ENCODE results near the gene CLIP3. TPM values are rescaled to one million over a fixed set of nuclear protein-coding genes. Genes with fewer than 3 reads are reported as not detected.

CLIP3 gene
- total RNA-seq, 2 experiments from 2014 or later, result 0.47 to 0.85 TPM

GRCh38 chr19:35987571-35987896 lies 45.1 kb downstream of the CLIP3 start:
- intact Hi-C loops (cut with DNase I, micrococcal nuclease), result no loop called here
- Mint-ChIP-seq H3K4me1 (ENCODE audit: low read depth) (peaks cover 8% of the 10 kb centered on the region), H3K27ac (no peak overlapping the region), H3K27me3 (peaks cover 51% of the 10 kb centered on the region), H3K4me3 (peak overlapping the region; percentile 42), H3K9me3 (no peaks in the 10 kb centered on the region), H3K36me3 (ENCODE audit: low read depth) (no peaks in the 10 kb centered on the region)
- peaks cover 23 to 30% of the 10 kb centered on the region in 2 experiments for H3K27me3 ChIP-seq (ENCODE audit: control insufficient read depth in 1 of 2, insufficient read depth in 2 of 2, low read length in 2 of 2)
- peak overlapping the region; percentile 34 for H3K4me3 ChIP-seq (ENCODE audit: low read length)
- POLR2A ChIA-PET, result no interaction called here
- H3K36me3 ChIP-seq (ENCODE audit: insufficient read depth, low read length), result no peaks in the 10 kb centered on the region
- H3K9me3 ChIP-seq (ENCODE audit: control insufficient read depth in 1 of 2, insufficient read depth in 1 of 2, low read length in 2 of 2), result peaks cover 0 to 18% of the 10 kb centered on the region in 2 experiments
- TF ChIP-seq, protein P1, sequence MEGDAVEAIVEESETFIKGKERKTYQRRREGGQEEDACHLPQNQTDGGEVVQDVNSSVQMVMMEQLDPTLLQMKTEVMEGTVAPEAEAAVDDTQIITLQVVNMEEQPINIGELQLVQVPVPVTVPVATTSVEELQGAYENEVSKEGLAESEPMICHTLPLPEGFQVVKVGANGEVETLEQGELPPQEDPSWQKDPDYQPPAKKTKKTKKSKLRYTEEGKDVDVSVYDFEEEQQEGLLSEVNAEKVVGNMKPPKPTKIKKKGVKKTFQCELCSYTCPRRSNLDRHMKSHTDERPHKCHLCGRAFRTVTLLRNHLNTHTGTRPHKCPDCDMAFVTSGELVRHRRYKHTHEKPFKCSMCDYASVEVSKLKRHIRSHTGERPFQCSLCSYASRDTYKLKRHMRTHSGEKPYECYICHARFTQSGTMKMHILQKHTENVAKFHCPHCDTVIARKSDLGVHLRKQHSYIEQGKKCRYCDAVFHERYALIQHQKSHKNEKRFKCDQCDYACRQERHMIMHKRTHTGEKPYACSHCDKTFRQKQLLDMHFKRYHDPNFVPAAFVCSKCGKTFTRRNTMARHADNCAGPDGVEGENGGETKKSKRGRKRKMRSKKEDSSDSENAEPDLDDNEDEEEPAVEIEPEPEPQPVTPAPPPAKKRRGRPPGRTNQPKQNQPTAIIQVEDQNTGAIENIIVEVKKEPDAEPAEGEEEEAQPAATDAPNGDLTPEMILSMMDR (IDR thresholded peaks at IDR 0.05), result no peak
- CTCF ChIA-PET, result interaction anchor here (0.7 kb wide), 1 partner anchor 29 kb away, joined by 3 read pairs; no protein-coding TSS in a partner anchor
- no peak for DNase-seq
- ATAC-seq (ENCODE audit: poor library complexity), result no peak
- H3K4me1 ChIP-seq (ENCODE audit: insufficient read depth, low read length), result peaks cover 15% of the 10 kb centered on the region
- no peak overlapping the region for H3K27ac ChIP-seq (ENCODE audit: low read depth in 1 of 2, low read length in 2 of 2)

GRCh38 chr19:35986664-35987570 lies 45.8 kb downstream of the CLIP3 start:
- peaks cover 15% of the 10 kb centered on the region for H3K4me1 ChIP-seq (ENCODE audit: insufficient read depth, low read length)
- intact Hi-C loops (cut with DNase I, micrococcal nuclease), result no loop called here
- peaks cover 0 to 18% of the 10 kb centered on the region in 2 experiments for H3K9me3 ChIP-seq (ENCODE audit: control insufficient read depth in 1 of 2, insufficient read depth in 1 of 2, low read length in 2 of 2)
- no peaks in the 10 kb centered on the region for H3K36me3 Mint-ChIP-seq (ENCODE audit: low read depth)
- H3K36me3 ChIP-seq (ENCODE audit: insufficient read depth, low read length), result no peaks in the 10 kb centered on the region
- peak overlapping the region; percentile 78 for H3K4me3 Mint-ChIP-seq
- no peak overlapping the region for H3K27ac ChIP-seq (ENCODE audit: low read depth in 1 of 2, low read length in 2 of 2)
- ATAC-seq (ENCODE audit: poor library complexity) (peak; percentile 59), DNase-seq (peak in 5 of 14 experiments; percentile 12 to 41 (median 32))
- peaks cover 23 to 30% of the 10 kb centered on the region in 2 experiments for H3K27me3 ChIP-seq (ENCODE audit: control insufficient read depth in 1 of 2, insufficient read depth in 2 of 2, low read length in 2 of 2)
- peak overlapping the region; percentile 34 for H3K4me3 ChIP-seq (ENCODE audit: low read length)
- H3K27ac Mint-ChIP-seq, result no peak overlapping the region
- TF ChIP-seq, protein P1 (IDR thresholded peaks at IDR 0.05), result no peak
- no peaks in the 10 kb centered on the region for H3K9me3 Mint-ChIP-seq
- H3K4me1 Mint-ChIP-seq (ENCODE audit: low read depth), result peaks cover 8% of the 10 kb centered on the region
- ChIA-PET POLR2A (no interaction called here), CTCF (interaction anchor here (0.7 kb wide), 1 partner anchor 28 kb away, joined by 3 read pairs; no protein-coding TSS in a partner anchor)
- H3K27me3 Mint-ChIP-seq, result peaks cover 57% of the 10 kb centered on the region

- peaks cover 23 to 30% of the 10 kb centered on the region in 2 experiments for H3K27me3 ChIP-seq (ENCODE audit: control insufficient read depth in 1 of 2, insufficient read depth in 2 of 2, low read length in 2 of 2)
- Mint-ChIP-seq H3K27me3 (peaks cover 61% of the 10 kb centered on the region), H3K27ac (no peak overlapping the region), H3K4me1 (ENCODE audit: low read depth) (peaks cover 8% of the 10 kb centered on the region), H3K36me3 (ENCODE audit: low read depth) (no peaks in the 10 kb centered on the region), H3K4me3 (no peak overlapping the region), H3K9me3 (no peaks in the 10 kb centered on the region)
- H3K27ac ChIP-seq (ENCODE audit: low read depth in 1 of 2, low read length in 2 of 2), result no peak overlapping the region
- ATAC-seq (ENCODE audit: poor library complexity), result no peak
- CTCF ChIA-PET, result no interaction called here
- POLR2A ChIA-PET, result no interaction called here
- H3K4me1 ChIP-seq (ENCODE audit: insufficient read depth, low read length), result peaks cover 15% of the 10 kb centered on the region
- H3K36me3 ChIP-seq (ENCODE audit: insufficient read depth, low read length), result no peaks in the 10 kb centered on the region
- H3K4me3 ChIP-seq (ENCODE audit: low read length), result no peak overlapping the region
- peaks cover 0 to 18% of the 10 kb centered on the region in 2 experiments for H3K9me3 ChIP-seq (ENCODE audit: control insufficient read depth in 1 of 2, insufficient read depth in 1 of 2, low read length in 2 of 2)
- TF ChIP-seq, protein P1 (IDR thresholded peaks at IDR 0.05), result no peak
- DNase-seq, result no peak
- intact Hi-C loops (cut with DNase I, micrococcal nuclease), result no loop called here
These were observed 46.6 kb downstream of the CLIP3 start for GRCh38 chr19:35986111-35986510.
